ENCODE data around the gene TBC1D17.
"Not testable (repeated sequence)": the region's sequence is repeated elsewhere in the genome, so short reads cannot be mapped to it uniquely, and the experiment has no call there.

TBC1D17 gene

GRCh38 chr19:49924004-49924880 lies 46.7 kb downstream of the TBC1D17 start:
- DNase-seq, result no peak

GRCh38 chr19:49924881-49925210 lies 47.3 kb downstream of the TBC1D17 start:
- DNase-seq, result not testable (repeated sequence)

- DNase-seq, result no peak
These were observed 48.0 kb downstream of the TBC1D17 start for GRCh38 chr19:49925486-49925885.

DNA sequence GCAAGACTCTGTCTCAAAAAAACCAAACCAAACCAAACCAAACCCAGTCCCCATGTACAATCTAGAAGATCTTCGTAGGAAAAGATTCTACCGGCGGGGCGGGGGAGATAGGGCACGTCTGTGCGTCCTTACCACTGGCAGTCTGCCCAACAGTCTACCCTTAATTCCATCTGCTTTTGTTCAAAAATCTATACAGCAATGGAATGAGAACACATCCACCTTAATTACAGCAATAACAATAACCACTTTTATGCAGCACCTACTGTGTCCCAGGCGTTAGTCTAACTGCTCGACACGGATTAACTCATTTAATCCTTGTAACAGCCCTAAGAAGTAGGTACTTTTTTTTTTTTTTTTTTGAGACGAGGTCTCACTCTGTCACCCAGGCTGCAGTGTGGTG lies 49.0 kb downstream of the TBC1D17 start:
- no peak for DNase-seq

- no peak for DNase-seq
These were observed 50.2 kb downstream of the TBC1D17 start for GRCh38 chr19:49927526-49928264.

- DNase-seq, result peak; percentile 90
These were observed 51.7 kb downstream of the TBC1D17 start, which contains the start of the genes ATF5 and NUP62 for GRCh38 chr19:49929121-49929610. Gene ATF5 (plus strand): TSS chr19:49929205. CDS start chr19:49930851, 1,646 bp downstream. Gene NUP62 (minus strand): TSS chr19:49929504. CDS start chr19:49909807, 19,697 bp downstream.

GRCh38 chr19:49929611-49930482 lies 52.3 kb downstream of the TBC1D17 start:
- peak; percentile 91 for DNase-seq

DNA sequence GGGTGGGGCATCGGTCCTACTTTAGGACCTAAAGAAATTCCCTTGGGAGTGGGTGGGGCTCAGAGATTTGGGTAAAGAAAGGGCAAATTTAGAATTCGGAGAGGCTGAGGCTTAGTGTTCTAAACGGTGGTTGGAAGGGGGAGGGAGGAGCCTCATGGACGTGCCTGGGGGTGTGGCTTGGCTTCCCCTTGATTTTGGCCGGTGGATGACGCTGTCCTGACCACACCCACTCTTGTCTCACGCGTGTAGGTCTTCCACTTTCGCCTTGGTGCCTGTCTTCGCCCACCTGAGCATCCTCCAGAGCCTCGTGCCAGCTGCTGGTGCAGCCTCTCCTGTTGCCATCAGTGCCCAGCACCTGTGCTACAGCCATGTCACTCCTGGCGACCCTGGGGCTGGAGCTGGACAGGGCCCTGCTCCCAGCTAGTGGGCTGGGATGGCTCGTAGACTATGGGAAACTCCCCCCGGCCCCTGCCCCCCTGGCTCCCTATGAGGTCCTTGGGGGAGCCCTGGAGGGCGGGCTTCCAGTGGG lies 53.0 kb downstream of the TBC1D17 start:
- DNase-seq, result no peak

- DNase-seq, result no peak
These were observed 54.0 kb downstream of the TBC1D17 start for GRCh38 chr19:49931293-49932040.

GRCh38 chr19:49932041-49932451 lies 54.5 kb downstream of the TBC1D17 start:
- no peak for DNase-seq

DNA sequence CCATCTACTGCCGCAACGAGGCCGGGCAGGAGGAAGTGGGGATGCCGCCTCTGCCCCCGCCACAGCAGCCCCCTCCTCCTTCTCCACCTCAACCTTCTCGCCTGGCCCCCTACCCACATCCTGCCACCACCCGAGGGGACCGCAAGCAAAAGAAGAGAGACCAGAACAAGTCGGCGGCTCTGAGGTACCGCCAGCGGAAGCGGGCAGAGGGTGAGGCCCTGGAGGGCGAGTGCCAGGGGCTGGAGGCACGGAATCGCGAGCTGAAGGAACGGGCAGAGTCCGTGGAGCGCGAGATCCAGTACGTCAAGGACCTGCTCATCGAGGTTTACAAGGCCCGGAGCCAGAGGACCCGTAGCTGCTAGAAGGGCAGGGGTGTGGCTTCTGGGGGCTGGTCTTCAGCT lies 55.2 kb downstream of the TBC1D17 start:
- no peak for DNase-seq

DNA sequence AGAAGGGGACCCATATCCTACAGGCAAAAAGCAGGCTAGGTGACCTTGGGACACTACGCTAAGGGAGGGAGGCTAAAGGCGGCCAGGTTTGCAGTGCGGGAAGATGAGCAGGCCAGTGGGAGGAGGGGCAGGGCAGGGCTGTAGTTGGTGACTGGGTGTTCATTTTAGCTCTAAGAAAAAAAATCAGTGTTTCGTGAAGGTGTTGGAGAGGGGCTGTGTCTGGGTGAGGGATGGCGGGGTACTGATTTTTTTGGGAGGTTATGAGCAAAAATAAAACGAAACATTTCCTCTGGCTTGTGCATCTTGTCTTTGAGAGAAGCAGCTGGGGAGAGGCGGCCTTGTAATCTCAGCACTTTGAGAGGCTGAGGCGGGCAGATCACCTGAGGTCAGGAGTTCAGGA lies 56.1 kb downstream of the TBC1D17 start:
- no peak for DNase-seq

DNA sequence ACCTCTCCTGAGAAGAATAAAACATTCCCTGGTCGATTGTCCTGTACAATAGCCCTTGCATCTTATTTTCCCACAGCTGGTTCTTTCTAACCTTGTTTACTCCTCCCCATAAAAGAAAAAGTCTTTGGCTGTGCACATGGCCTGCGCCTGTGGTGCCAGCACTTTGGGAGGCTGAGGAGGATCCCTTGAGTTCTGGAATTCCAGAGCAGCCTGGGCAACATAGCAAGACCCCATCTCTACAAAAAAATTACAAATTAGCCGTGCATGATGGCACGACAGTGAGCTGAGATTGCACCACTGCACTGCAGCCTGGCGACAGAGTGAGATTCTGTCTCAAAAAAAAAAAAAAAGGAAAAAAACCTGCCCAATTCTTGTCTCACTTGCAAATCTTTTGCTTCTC lies 59.0 kb downstream of the TBC1D17 start:
- no peak for DNase-seq

DNA sequence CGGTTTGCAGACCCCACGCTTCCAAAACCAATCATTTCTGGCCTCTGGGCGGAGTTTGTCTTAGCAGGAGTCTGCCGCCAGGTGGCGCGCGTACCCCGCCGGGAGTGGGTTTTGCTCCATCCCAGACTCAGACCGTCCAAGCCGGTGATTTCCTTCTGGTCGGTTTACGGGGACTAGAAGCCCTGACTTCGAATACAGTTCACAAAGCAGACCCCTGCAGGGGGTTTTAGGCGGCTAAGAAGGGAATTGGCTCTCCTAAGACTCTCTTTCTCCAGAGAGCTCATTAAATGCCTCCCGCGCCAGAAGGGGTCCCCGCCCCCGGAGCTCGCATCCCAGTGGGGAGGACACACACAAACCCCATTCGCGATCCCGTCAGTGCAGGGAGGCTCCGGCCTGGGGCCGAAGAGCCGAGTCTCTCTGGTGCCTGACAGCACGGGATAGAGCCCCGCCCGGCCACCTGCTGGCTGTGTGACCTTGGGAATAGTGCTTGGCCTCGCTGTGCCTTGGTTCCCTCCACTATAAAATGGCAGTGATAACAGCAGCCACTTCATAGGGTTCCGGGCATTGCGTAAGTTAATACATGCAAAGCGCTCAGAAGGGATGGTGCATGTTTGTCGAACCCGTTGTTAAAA lies 60.4 kb downstream of the TBC1D17 start:
- DNase-seq, result peak; percentile 60

Data from activated CD4-positive, alpha-beta T cell treated with anti-CD3 and anti-CD28 coated beads for 1 hour (primary cell).